Measurements from ENCODE around the gene HEMK1.

The HEMK1 gene

GRCh38 chr3:50599716-50600118 lies 30.4 kb downstream of the HEMK1 start:
- no peak for DNase-seq (ENCODE audit: low spot score)
- FAIRE-seq: no peak

GRCh38 chr3:50600141-50600753 lies 30.9 kb downstream of the HEMK1 start:
- no peak for DNase-seq (ENCODE audit: low spot score)
- no peak for FAIRE-seq

GRCh38 chr3:50600841-50601591 lies 31.7 kb downstream of the HEMK1 start:
- FAIRE-seq (no peak), DNase-seq (ENCODE audit: low spot score) (peak; percentile 93)

GRCh38 chr3:50602595-50603191 lies 33.4 kb downstream of the HEMK1 start:
- no peak for FAIRE-seq
- DNase-seq (ENCODE audit: low spot score): no peak

- DNase-seq (ENCODE audit: low spot score): no peak
- no peak for FAIRE-seq
Observed at GRCh38 chr3:50603261-50604109, 34.2 kb downstream of the HEMK1 start.

GRCh38 chr3:50604110-50604621 lies 34.8 kb downstream of the HEMK1 start:
- DNase-seq (ENCODE audit: low spot score) (no peak), FAIRE-seq (no peak)

GRCh38 chr3:50604628-50605588 lies 35.6 kb downstream of the HEMK1 start:
- no peak for DNase-seq (ENCODE audit: low spot score)
- FAIRE-seq: no peak

GRCh38 chr3:50605901-50606326 lies 36.6 kb downstream of the HEMK1 start:
- FAIRE-seq (no peak), DNase-seq (ENCODE audit: low spot score) (no peak)

GRCh38 chr3:50606596-50606995 lies 37.3 kb downstream of the HEMK1 start:
- DNase-seq (ENCODE audit: low spot score): no peak
- no peak for FAIRE-seq

GRCh38 chr3:50607271-50608091 lies 38.2 kb downstream of the HEMK1 start:
- DNase-seq (ENCODE audit: low spot score) (no peak), FAIRE-seq (no peak)

GRCh38 chr3:50608278-50608677 lies 39.0 kb downstream of the HEMK1 start:
- DNase-seq (ENCODE audit: low spot score) (no peak), FAIRE-seq (no peak)

GRCh38 chr3:50609071-50609762 lies 39.9 kb downstream of the HEMK1 start:
- FAIRE-seq: no peak
- DNase-seq (ENCODE audit: low spot score): no peak

- no peak for FAIRE-seq
Observed at GRCh38 chr3:50609763-50610085, 40.4 kb downstream of the HEMK1 start.

GRCh38 chr3:50610181-50610971 lies 41.1 kb downstream of the HEMK1 start:
- no peak for DNase-seq (ENCODE audit: low spot score)
- FAIRE-seq: no peak

More at GRCh38 chr3:50609763-50610085, 40.4 kb downstream of the HEMK1 start:
- DNase-seq (ENCODE audit: low spot score): no peak

- FAIRE-seq: no peak
- DNase-seq (ENCODE audit: low spot score): no peak
Observed at GRCh38 chr3:50610992-50611463, 41.7 kb downstream of the HEMK1 start.

GRCh38 chr3:50611464-50612233 lies 42.3 kb downstream of the HEMK1 start, which contains the start of gene CISH:
Gene CISH (minus strand): TSS chr3:50611774. CDS start chr3:50611650, 124 bp downstream.
- peak; percentile 13 for FAIRE-seq

GRCh38 chr3:50612234-50612882 lies 43.0 kb downstream of the HEMK1 start:
- no peak for FAIRE-seq

More at GRCh38 chr3:50611464-50612233, 42.3 kb downstream of the HEMK1 start, which contains the start of gene CISH:
- DNase-seq (ENCODE audit: low spot score): peak; percentile 92

More at GRCh38 chr3:50612234-50612882, 43.0 kb downstream of the HEMK1 start:
- no peak for DNase-seq (ENCODE audit: low spot score)

All from urothelium cell line (cell line).